CD8-positive, alpha-beta memory T cell (primary cell): Measurements from ENCODE around the gene CCDC88C. TPM values are rescaled to one million over a fixed set of nuclear protein-coding genes. Genes with fewer than 3 reads are reported as not detected.

ENCODE experiments used
- CTCF ChIA-PET: fragments of 350-600 bp; sonication (Branson Sonifier 250); formaldehyde crosslinking; loops from one replicate; lab custom pipeline; 2021; ENCODE audit warnings: antibody characterized with exemption; lab: Charles Lee
- POLR2A ChIA-PET: fragments of 350-600 bp; sonication (Branson Sonifier 250); formaldehyde crosslinking; loops from one replicate; lab custom pipeline; 2021; ENCODE audit warnings: antibody characterized with exemption; lab: Charles Lee
- DNase-seq, 5 donors: peaks; one replicate each; pipeline versions ENCODE4 v3.0.0 to v3.0.0-alpha.2; 2020 to 2022; ENCODE audit warnings: mixed read lengths in 1 of 5
- H3K27ac ChIP-seq: one replicate; pipeline ENCODE4 v1.7.0; 2013; ENCODE audit warnings: low read depth, mild to moderate bottlenecking, low read length, moderate library complexity
- H3K27me3 ChIP-seq: 2 replicates; pipeline ENCODE4 v1.7.0; 2013; ENCODE audit warnings: low read length, mild to moderate bottlenecking; ENCODE audit not compliant: insufficient read depth, poor library complexity, severe bottlenecking
- H3K36me3 ChIP-seq: 2 replicates; pipeline ENCODE4 v1.7.0; 2013; ENCODE audit warnings: mild to moderate bottlenecking, low read length, moderate library complexity; ENCODE audit not compliant: insufficient read depth
- H3K4me1 ChIP-seq: 2 replicates; pipeline ENCODE4 v1.7.0; 2013; ENCODE audit warnings: mild to moderate bottlenecking, low read length, moderate library complexity; ENCODE audit not compliant: insufficient read depth
- H3K4me3 ChIP-seq: 2 replicates; pipeline ENCODE4 v1.7.0; 2013; ENCODE audit warnings: mild to moderate bottlenecking, low read length
- H3K9me3 ChIP-seq: 2 replicates; pipeline ENCODE4 v1.7.0; 2013; ENCODE audit warnings: mild to moderate bottlenecking, low read length
- H3K27ac Mint-ChIP-seq, 8 donors: one replicate each; pipeline ENCODE4 v1.8.0; 2020 to 2021; ENCODE audit warnings: mixed read lengths in 8 of 8, mild to moderate bottlenecking in 6 of 8, inconsistent platforms in 3 of 8, moderate library complexity in 3 of 8
- H3K27me3 Mint-ChIP-seq, 2 donors: one replicate each; pipeline ENCODE4 v1.8.0; 2020 to 2021; ENCODE audit warnings: mixed read lengths in 2 of 2, mild to moderate bottlenecking in 1 of 2, moderate library complexity in 1 of 2
- H3K36me3 Mint-ChIP-seq, 3 donors: one replicate each; pipeline ENCODE4 v1.8.0; 2020 to 2021; ENCODE audit warnings: mixed read lengths in 3 of 3, inconsistent platforms in 1 of 3, mild to moderate bottlenecking in 1 of 3
- H3K4me1 Mint-ChIP-seq, 3 donors: one replicate each; pipeline ENCODE4 v1.8.0; 2020 to 2021; ENCODE audit warnings: mixed read lengths in 3 of 3, inconsistent platforms in 1 of 3, mild to moderate bottlenecking in 1 of 3
- H3K4me3 Mint-ChIP-seq, 7 donors: one replicate each; pipeline ENCODE4 v1.8.0; 2020 to 2021; ENCODE audit warnings: mixed read lengths in 7 of 7, mild to moderate bottlenecking in 6 of 7, moderate library complexity in 4 of 7, inconsistent platforms in 2 of 7
- H3K9me3 Mint-ChIP-seq, 5 donors: one replicate each; pipeline ENCODE4 v1.8.0; 2020 to 2022; ENCODE audit warnings: mixed read lengths in 5 of 5, mild to moderate bottlenecking in 3 of 5, moderate library complexity in 2 of 5, inconsistent platforms in 1 of 5
- polyA plus RNA-seq: library from polyadenylated mRNA; unstranded; fragments of 300-500 nt; fragmentation: Illumina TruSeq; gene quantifications from one replicate; pipeline ENCODE4 v1.2.3, GENCODE V29; 2021
- total RNA-seq, 2 experiments: library from RNA; stranded (reverse); gene quantifications; one replicate each; pipeline ENCODE4 v1.2.3, GENCODE V29; 2021

Gene CCDC88C
- total and polyA plus RNA-seq, 3 experiments from 2014 or later = 42.3 to 74.1 (median 71.7) TPM

GRCh38 chr14:91297081-91297711 is 120.4 kb downstream of the CCDC88C start:
- Histone ChIP-seq H3K9me3 (no peaks in the 10 kb centered on the region), H3K36me3 (peaks cover 96% of the 10 kb centered on the region), H3K27ac (no peak overlapping the region), H3K4me3 (no peak overlapping the region), H3K4me1 (no peaks in the 10 kb centered on the region), H3K27me3 (no peaks in the 10 kb centered on the region)
- ChIA-PET CTCF (interaction anchor here (0.9 to 2.1 kb wide), 10 partner anchors 8 to 130 kb away, joined by 3 to 7 read pairs (median 4); no protein-coding TSS in a partner anchor), POLR2A (no interaction called here)
- no peak for DNase-seq
- peaks cover 0 to 8% of the 10 kb centered on the region in 2 donors for H3K27me3 Mint-ChIP-seq
- H3K27ac Mint-ChIP-seq = peak overlapping the region in 6 of 8 donors; percentile 29 to 84 (median 54)
- H3K9me3 Mint-ChIP-seq = no peaks in the 10 kb centered on the region
- H3K36me3 Mint-ChIP-seq = peaks cover 4 to 99% (median 28%) of the 10 kb centered on the region in 3 donors
- no peak overlapping the region for H3K4me3 Mint-ChIP-seq
- peaks cover 7 to 15% (median 11%) of the 10 kb centered on the region in 3 donors for H3K4me1 Mint-ChIP-seq

GRCh38 chr14:91295851-91296796 is 121.5 kb downstream of the CCDC88C start:
- Histone ChIP-seq H3K27me3 (no peaks in the 10 kb centered on the region), H3K9me3 (no peaks in the 10 kb centered on the region), H3K27ac (no peak overlapping the region), H3K4me1 (no peaks in the 10 kb centered on the region), H3K4me3 (no peak overlapping the region), H3K36me3 (peaks cover 96% of the 10 kb centered on the region)
- peaks cover 6 to 99% (median 22%) of the 10 kb centered on the region in 3 donors for H3K36me3 Mint-ChIP-seq
- POLR2A ChIA-PET = no interaction called here
- peaks cover 0 to 8% (median 7%) of the 10 kb centered on the region in 3 donors for H3K4me1 Mint-ChIP-seq
- H3K4me3 Mint-ChIP-seq = peak overlapping the region in 2 of 7 donors; percentile 33 to 41
- no peak for DNase-seq
- peaks cover 0 to 8% of the 10 kb centered on the region in 2 donors for H3K27me3 Mint-ChIP-seq
- no peaks in the 10 kb centered on the region for H3K9me3 Mint-ChIP-seq
- CTCF ChIA-PET = interaction anchor here (1.5 to 2.1 kb wide), 2 partner anchors 14 to 118 kb away, joined by 5 to 7 read pairs; no protein-coding TSS in a partner anchor
- H3K27ac Mint-ChIP-seq = peak overlapping the region in 7 of 8 donors; percentile 41 to 92 (median 75)

GRCh38 chr14:91295276-91295845 is 122.3 kb downstream of the CCDC88C start:
- no peaks in the 10 kb centered on the region for H3K27me3 ChIP-seq
- H3K27ac Mint-ChIP-seq = peak overlapping the region in 3 of 8 donors; percentile 29 to 84 (median 64)
- peaks cover 0 to 4% of the 10 kb centered on the region in 2 donors for H3K27me3 Mint-ChIP-seq
- no peaks in the 10 kb centered on the region for H3K4me1 ChIP-seq
- no peak overlapping the region for H3K27ac ChIP-seq
- H3K4me1 Mint-ChIP-seq = peaks cover 0 to 8% (median 7%) of the 10 kb centered on the region in 3 donors
- no peak overlapping the region for H3K4me3 Mint-ChIP-seq
- peaks cover 6 to 99% (median 17%) of the 10 kb centered on the region in 3 donors for H3K36me3 Mint-ChIP-seq
- peaks cover 96% of the 10 kb centered on the region for H3K36me3 ChIP-seq
- no peak overlapping the region for H3K4me3 ChIP-seq
- ChIA-PET CTCF (interaction anchor here (1.1 kb wide), 1 partner anchor 18 kb away, joined by 3 read pairs; no protein-coding TSS in a partner anchor), POLR2A (no interaction called here)
- no peak for DNase-seq
- no peaks in the 10 kb centered on the region for H3K9me3 ChIP-seq
- no peaks in the 10 kb centered on the region for H3K9me3 Mint-ChIP-seq

- peaks cover 0 to 8% (median 7%) of the 10 kb centered on the region in 3 donors for H3K4me1 Mint-ChIP-seq
- Histone ChIP-seq H3K27me3 (no peaks in the 10 kb centered on the region), H3K27ac (no peak overlapping the region), H3K4me3 (no peak overlapping the region), H3K36me3 (peaks cover 95% of the 10 kb centered on the region), H3K9me3 (no peaks in the 10 kb centered on the region), H3K4me1 (no peaks in the 10 kb centered on the region)
- POLR2A ChIA-PET = interaction anchor here (0.6 kb wide), 1 partner anchor 210 kb away, joined by 4 read pairs; no protein-coding TSS in a partner anchor
- DNase-seq = no peak
- no peaks in the 10 kb centered on the region for H3K9me3 Mint-ChIP-seq
- H3K27me3 Mint-ChIP-seq = peaks cover 0 to 2% of the 10 kb centered on the region in 2 donors
- H3K36me3 Mint-ChIP-seq = peaks cover 6 to 99% (median 18%) of the 10 kb centered on the region in 3 donors
- CTCF ChIA-PET = interaction anchor here (2.0 kb wide), 1 partner anchor 117 kb away, joined by 8 read pairs; no protein-coding TSS in a partner anchor
- H3K4me3 Mint-ChIP-seq = no peak overlapping the region
- peak overlapping the region in 7 of 8 donors; percentile 44 to 93 (median 73) for H3K27ac Mint-ChIP-seq
Observed at GRCh38 chr14:91294153-91294552, 123.5 kb downstream of the CCDC88C start.

- no peaks in the 10 kb centered on the region for H3K9me3 Mint-ChIP-seq
- peak overlapping the region in 1 of 7 donors; percentile 28 for H3K4me3 Mint-ChIP-seq
- no peak overlapping the region for H3K4me3 ChIP-seq
- no peaks in the 10 kb centered on the region for H3K9me3 ChIP-seq
- H3K27ac ChIP-seq = no peak overlapping the region
- H3K36me3 ChIP-seq = peaks cover 90% of the 10 kb centered on the region
- ChIA-PET CTCF (interaction anchor here (0.7 to 2.0 kb wide), 3 partner anchors 47 to 132 kb away, joined by 3 to 8 read pairs (median 3); no protein-coding TSS in a partner anchor), POLR2A (interaction anchor here (0.7 to 1.1 kb wide), 2 partner anchors 49 to 667 kb away, joined by 3 read pairs; partner anchors contain the start of gene GPR68)
- H3K36me3 Mint-ChIP-seq = peaks cover 8 to 97% (median 17%) of the 10 kb centered on the region in 3 donors
- H3K4me1 Mint-ChIP-seq = peaks cover 0 to 7% (median 4%) of the 10 kb centered on the region in 3 donors
- no peaks in the 10 kb centered on the region for H3K4me1 ChIP-seq
- H3K27ac Mint-ChIP-seq = peak overlapping the region in 7 of 8 donors; percentile 44 to 93 (median 90)
- no peaks in the 10 kb centered on the region for H3K27me3 ChIP-seq
- DNase-seq = no peak
- peaks cover 0 to 2% of the 10 kb centered on the region in 2 donors for H3K27me3 Mint-ChIP-seq
Observed at GRCh38 chr14:91293281-91293680, 124.3 kb downstream of the CCDC88C start.

- no peak for DNase-seq
- H3K9me3 Mint-ChIP-seq = no peaks in the 10 kb centered on the region
- peaks cover 0 to 2% of the 10 kb centered on the region in 2 donors for H3K27me3 Mint-ChIP-seq
- H3K4me3 ChIP-seq = no peak overlapping the region
- H3K36me3 Mint-ChIP-seq = peaks cover 11 to 97% (median 19%) of the 10 kb centered on the region in 3 donors
- H3K27me3 ChIP-seq = no peaks in the 10 kb centered on the region
- H3K9me3 ChIP-seq = no peaks in the 10 kb centered on the region
- peak overlapping the region in 7 of 8 donors; percentile 44 to 93 (median 80) for H3K27ac Mint-ChIP-seq
- ChIA-PET POLR2A (interaction anchor here (0.7 to 1.1 kb wide), 2 partner anchors 48 to 668 kb away, joined by 3 read pairs; partner anchors contain the start of gene GPR68), CTCF (interaction anchor here (0.7 to 10.1 kb wide), 5 partner anchors 47 to 132 kb away, joined by 3 to 199 read pairs (median 3); no protein-coding TSS in a partner anchor)
- no peak overlapping the region for H3K27ac ChIP-seq
- H3K4me3 Mint-ChIP-seq = peak overlapping the region in 2 of 7 donors; percentile 49 to 54
- peaks cover 90% of the 10 kb centered on the region for H3K36me3 ChIP-seq
- no peaks in the 10 kb centered on the region for H3K4me1 ChIP-seq
- peaks cover 0 to 7% (median 4%) of the 10 kb centered on the region in 3 donors for H3K4me1 Mint-ChIP-seq
Observed at GRCh38 chr14:91292491-91292890, 125.1 kb downstream of the CCDC88C start.
